Kidney glomerular epithelial cell (primary cell): ENCODE data around the gene LENG8.
"Not testable (repeated sequence)": the region's sequence is repeated elsewhere in the genome, so short reads cannot be mapped to it uniquely, and the experiment has no call there.

Experiments used
- DNase-seq: peaks from one replicate; lab custom pipeline; 2025; lab: John Stamatoyannopoulos, UW

LENG8 gene

DNA sequence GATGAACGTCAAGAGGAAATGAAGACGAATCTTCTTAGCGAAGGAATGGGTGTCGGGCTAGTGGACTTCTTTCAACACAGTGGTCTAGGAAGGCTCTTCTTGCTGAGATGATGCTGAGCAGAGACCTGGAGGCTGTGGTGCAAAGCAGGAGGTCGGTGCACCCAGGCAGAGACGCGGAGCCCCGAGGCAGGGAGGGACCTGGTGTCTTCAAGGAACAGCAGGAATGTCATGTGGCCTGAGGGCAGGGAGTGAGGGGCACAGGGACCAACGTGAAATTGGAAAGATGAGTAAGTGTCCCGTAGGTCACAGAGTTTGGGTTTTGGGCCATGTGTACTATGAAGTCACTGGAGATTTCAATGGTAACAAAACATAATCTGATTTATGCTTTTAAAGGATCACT lies 35.5 kb downstream of the LENG8 start:
- DNase-seq: no peak

DNA sequence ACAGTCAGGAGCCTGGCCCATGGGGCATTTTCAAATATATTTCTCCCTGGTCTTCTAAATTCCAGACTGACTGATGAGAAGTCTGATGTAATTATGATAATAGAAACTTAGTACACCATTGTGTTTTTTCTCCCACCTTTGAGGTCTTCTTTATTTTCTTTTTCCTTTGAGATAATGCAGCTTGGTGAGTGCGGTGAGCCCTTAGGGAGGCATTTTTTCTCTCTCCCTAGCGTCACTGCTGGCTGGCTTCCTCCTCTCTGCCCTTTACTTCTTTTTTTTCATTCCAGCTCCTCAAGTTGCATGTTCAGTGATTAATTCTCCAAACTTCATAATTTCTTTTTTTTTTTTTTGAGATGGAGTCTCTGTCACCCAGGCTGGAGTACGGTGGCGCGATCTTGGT lies 36.9 kb downstream of the LENG8 start:
- peak; percentile 20 for DNase-seq

- DNase-seq: no peak
These were observed 40.3 kb downstream of the LENG8 start for GRCh38 chr19:54489341-54489740.

- no peak for DNase-seq
These were observed 40.8 kb downstream of the LENG8 start for GRCh38 chr19:54489766-54490165.

GRCh38 chr19:54492568-54492967 lies 43.6 kb downstream of the LENG8 start:
- no peak for DNase-seq

DNA sequence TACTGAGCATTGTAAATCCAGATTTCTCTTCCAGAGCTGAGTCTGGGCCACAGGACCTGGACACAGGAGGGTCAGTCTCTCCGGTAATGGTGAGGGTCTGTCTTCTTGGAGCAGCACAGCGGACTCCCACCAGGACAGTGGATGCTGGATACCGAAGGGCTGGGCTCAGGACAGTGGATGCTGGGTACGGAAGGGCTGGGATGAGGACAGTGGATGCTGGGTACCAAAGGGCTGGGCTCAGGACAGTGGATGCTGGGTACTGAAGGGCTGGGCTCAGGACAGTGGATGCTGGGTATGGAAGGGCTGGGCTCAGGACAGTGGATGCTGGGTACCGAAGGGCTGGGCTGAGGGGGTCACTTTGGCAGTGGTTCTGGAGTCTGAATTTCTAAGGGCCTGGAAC lies 44.1 kb downstream of the LENG8 start:
- not testable (repeated sequence) for DNase-seq

- DNase-seq: no peak
These were observed 45.1 kb downstream of the LENG8 start for GRCh38 chr19:54493967-54494585.

GRCh38 chr19:54495284-54495683 lies 46.3 kb downstream of the LENG8 start:
- DNase-seq: not testable (repeated sequence)

DNA sequence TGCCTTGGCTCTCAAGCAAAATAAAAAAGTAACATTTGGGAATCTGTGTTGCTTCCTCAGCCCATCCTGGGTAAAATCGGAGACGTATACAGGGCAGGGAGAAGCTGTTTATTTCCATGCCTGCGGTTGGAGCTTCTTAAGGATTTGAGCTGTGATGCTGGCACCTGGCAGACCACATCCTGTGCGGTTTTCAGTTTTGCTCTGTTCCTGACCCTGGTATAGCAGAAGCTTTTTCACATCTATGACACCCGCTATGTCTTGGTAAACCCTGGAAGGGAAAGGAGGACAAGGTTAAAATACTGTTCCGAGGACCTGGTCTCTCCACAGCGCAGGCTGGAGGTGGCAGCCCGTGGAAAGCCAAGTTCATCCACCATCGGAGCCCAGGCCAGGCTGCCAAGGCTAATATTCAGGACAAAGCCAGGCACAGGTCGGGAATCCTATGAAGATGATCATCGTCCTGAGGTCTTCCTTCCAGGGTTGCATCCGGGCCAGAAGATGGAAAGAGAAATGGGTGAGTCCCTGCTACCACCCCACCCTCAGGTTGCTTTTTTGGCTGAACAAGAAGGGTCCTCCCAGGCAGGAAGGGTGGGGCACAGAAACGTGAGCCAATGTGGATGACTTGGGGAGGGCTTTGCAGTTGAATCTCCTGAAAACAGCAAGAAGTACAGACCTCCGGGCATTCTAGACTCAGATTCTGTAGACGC lies 48.9 kb downstream of the LENG8 start:
- not testable (repeated sequence) for DNase-seq

DNA sequence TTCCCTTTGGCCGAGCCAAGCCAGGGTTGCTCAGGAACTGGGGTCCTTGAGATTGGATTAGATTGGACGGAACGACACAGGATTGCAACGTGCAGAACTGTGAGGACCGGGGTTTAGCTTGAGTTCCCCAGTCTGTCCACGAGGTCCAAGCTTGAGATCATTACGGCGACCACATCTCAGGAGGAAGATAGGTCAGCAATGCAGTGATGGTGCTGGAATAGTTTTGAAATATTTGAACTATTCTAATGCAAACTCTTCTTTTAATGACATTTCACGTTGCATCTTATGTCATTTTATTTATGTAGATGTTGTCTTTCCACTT lies 49.4 kb downstream of the LENG8 start:
- not testable (repeated sequence) for DNase-seq

GRCh38 chr19:54502518-54503048 lies 53.6 kb downstream of the LENG8 start, which contains the start of gene LAIR2:
LAIR2 (plus strand) TSS chr19:54502831; CDS start chr19:54502919, 88 bp downstream.
- DNase-seq: no peak

GRCh38 chr19:54505542-54505941 lies 56.5 kb downstream of the LENG8 start:
- not testable (repeated sequence) for DNase-seq

GRCh38 chr19:54506079-54506478 lies 57.1 kb downstream of the LENG8 start:
- no peak for DNase-seq

- not testable (repeated sequence) for DNase-seq
These were observed 58.2 kb downstream of the LENG8 start for GRCh38 chr19:54507038-54507717.

- DNase-seq: no peak
These were observed 58.8 kb downstream of the LENG8 start for GRCh38 chr19:54507824-54508223.

GRCh38 chr19:54508487-54508886 lies 59.5 kb downstream of the LENG8 start:
- DNase-seq: not testable (repeated sequence)

DNA sequence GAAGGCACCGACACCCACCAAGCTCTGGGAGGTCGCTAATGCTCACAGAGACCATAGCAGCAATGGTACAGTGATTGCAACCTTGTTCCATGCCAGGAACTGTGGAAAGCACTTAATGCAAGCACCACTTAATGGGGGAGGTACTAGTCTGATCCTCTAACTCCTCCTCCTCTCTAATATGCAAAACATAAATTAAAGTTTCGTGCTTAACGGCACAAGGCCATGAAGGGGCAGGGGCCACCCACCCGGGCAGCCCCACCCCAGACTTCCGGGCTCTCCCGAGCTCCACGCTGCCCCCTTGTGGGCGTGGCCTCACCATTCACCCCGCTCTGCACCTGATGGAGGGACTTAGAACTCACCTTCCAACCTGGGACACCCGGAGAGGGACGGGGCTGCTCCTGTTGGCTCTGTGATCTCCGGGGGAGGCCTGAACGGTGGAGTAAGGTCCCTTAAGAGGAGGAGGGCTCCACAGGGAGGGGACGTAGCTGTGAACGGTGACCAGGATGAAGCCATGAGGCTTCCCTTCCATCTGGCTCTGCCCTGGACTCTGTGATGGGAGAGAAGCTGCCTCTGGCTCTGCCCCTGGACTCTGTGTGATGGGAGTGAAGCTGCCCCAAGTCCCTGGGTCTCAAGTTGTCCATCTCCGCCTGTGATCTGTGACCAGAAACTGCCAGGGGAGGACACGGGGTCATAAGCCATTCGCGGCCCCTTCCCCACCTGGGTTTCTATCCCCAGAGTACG lies 60.4 kb downstream of the LENG8 start:
- DNase-seq: not testable (repeated sequence)
